Ectodermal cell (in vitro differentiated cells): ENCODE measurements around the gene C11orf91.
"Not testable (repeated sequence)": the region's sequence is repeated elsewhere in the genome, so short reads cannot be mapped to it uniquely, and the experiment has no call there.

Experiments used
- H3K27ac ChIP-seq: 2 replicates; pipeline ENCODE4 v1.7.0; 2013; ENCODE audit warnings: mild to moderate bottlenecking, low read depth, low read length; ENCODE audit not compliant: insufficient read depth, poor library complexity, severe bottlenecking
- H3K27me3 ChIP-seq: 2 replicates; pipeline ENCODE4 v1.7.0; 2013; ENCODE audit warnings: mild to moderate bottlenecking, low read length; ENCODE audit not compliant: insufficient read depth, control insufficient read depth, poor library complexity, severe bottlenecking
- H3K36me3 ChIP-seq: one replicate; pipeline ENCODE4 v1.7.0; 2013; ENCODE audit warnings: low read length; ENCODE audit not compliant: control insufficient read depth, insufficient read depth
- H3K4me1 ChIP-seq: one replicate; pipeline ENCODE4 v1.7.0; 2013; ENCODE audit warnings: low read length; ENCODE audit not compliant: control insufficient read depth, insufficient read depth
- H3K4me3 ChIP-seq: 2 replicates; pipeline ENCODE4 v1.7.0; 2013; ENCODE audit warnings: low read depth, low read length, control low read depth; ENCODE audit not compliant: insufficient read depth
- H3K9me3 ChIP-seq: 2 replicates; pipeline ENCODE4 v1.7.0; 2013; ENCODE audit warnings: mild to moderate bottlenecking, low read length, moderate library complexity; ENCODE audit not compliant: control insufficient read depth
- WGBS, 2 experiments: methylation state at CpG; one replicate each; pipeline ENCODE4 v1.1.7; 2013; ENCODE audit warnings: missing lambda C conversion rate in 2 of 2; 5-methylcytosine and 5-hydroxymethylcytosine counted together

The C11orf91 gene

GRCh38 chr11:33664166-33664565 is 36.5 kb downstream of the C11orf91 start:
- H3K9me3 ChIP-seq = no peaks in the 10 kb centered on the region
- no peak overlapping the region for H3K4me3 ChIP-seq
- WGBS, 2 experiments = 95 to 96% methylated on average over 5 to 6 of the region's 6 CpGs
- H3K27ac ChIP-seq = no peak overlapping the region
- H3K36me3 ChIP-seq = no peaks in the 10 kb centered on the region
- no peaks in the 10 kb centered on the region for H3K27me3 ChIP-seq
- H3K4me1 ChIP-seq = no peaks in the 10 kb centered on the region

GRCh38 chr11:33663121-33663520 is 37.5 kb downstream of the C11orf91 start:
- H3K27me3 ChIP-seq = no peaks in the 10 kb centered on the region
- H3K27ac ChIP-seq = no peak overlapping the region
- H3K9me3 ChIP-seq = no peaks in the 10 kb centered on the region
- H3K4me3 ChIP-seq = no peak overlapping the region
- no peaks in the 10 kb centered on the region for H3K36me3 ChIP-seq
- H3K4me1 ChIP-seq = no peaks in the 10 kb centered on the region

- H3K27ac ChIP-seq, H3K4me1 ChIP-seq, H3K9me3 ChIP-seq, H3K27me3 ChIP-seq, H3K4me3 ChIP-seq, H3K36me3 ChIP-seq: not testable (repeated sequence)
- 93 to 96% methylated on average over 7 of the region's 7 CpGs for WGBS, 2 experiments
Measured at GRCh38 chr11:33661526-33661925, 39.1 kb downstream of the C11orf91 start.

GRCh38 chr11:33660962-33661361 is 39.7 kb downstream of the C11orf91 start:
- Histone ChIP-seq H3K27ac (no peak overlapping the region), H3K27me3 (no peaks in the 10 kb centered on the region), H3K36me3 (no peaks in the 10 kb centered on the region), H3K4me3 (no peak overlapping the region), H3K9me3 (no peaks in the 10 kb centered on the region), H3K4me1 (no peaks in the 10 kb centered on the region)
- 91% methylated on average over 2 to 3 of the region's 4 CpGs for WGBS, 2 experiments

GRCh38 chr11:33659370-33660139 is 41.1 kb downstream of the C11orf91 start:
- no peaks in the 10 kb centered on the region for H3K9me3 ChIP-seq
- no peaks in the 10 kb centered on the region for H3K27me3 ChIP-seq
- H3K36me3 ChIP-seq = no peaks in the 10 kb centered on the region
- H3K27ac ChIP-seq = no peak overlapping the region
- WGBS, 2 experiments = 92 to 94% methylated on average over 5 of the region's 5 CpGs
- no peak overlapping the region for H3K4me3 ChIP-seq
- no peaks in the 10 kb centered on the region for H3K4me1 ChIP-seq

GRCh38 chr11:33658195-33658900 is 42.3 kb downstream of the C11orf91 start:
- Histone ChIP-seq H3K4me1 (no peaks in the 10 kb centered on the region), H3K9me3 (no peaks in the 10 kb centered on the region), H3K4me3 (no peak overlapping the region), H3K27me3 (no peaks in the 10 kb centered on the region), H3K27ac (no peak overlapping the region), H3K36me3 (no peaks in the 10 kb centered on the region)
- 90% methylated on average over 22 of the region's 22 CpGs for WGBS, 2 experiments

- no peaks in the 10 kb centered on the region for H3K9me3 ChIP-seq
- H3K4me3 ChIP-seq = no peak overlapping the region
- no peaks in the 10 kb centered on the region for H3K4me1 ChIP-seq
- H3K27me3 ChIP-seq = no peaks in the 10 kb centered on the region
- 74 to 75% methylated on average over 3 of the region's 3 CpGs for WGBS, 2 experiments
- no peak overlapping the region for H3K27ac ChIP-seq
- no peaks in the 10 kb centered on the region for H3K36me3 ChIP-seq
Measured at GRCh38 chr11:33657757-33658156, 42.9 kb downstream of the C11orf91 start.

- H3K27me3 ChIP-seq = no peaks in the 10 kb centered on the region
- WGBS, 2 experiments = 91 to 93% methylated on average over 7 of the region's 7 CpGs
- no peaks in the 10 kb centered on the region for H3K9me3 ChIP-seq
- H3K36me3 ChIP-seq = no peaks in the 10 kb centered on the region
- no peak overlapping the region for H3K27ac ChIP-seq
- H3K4me1 ChIP-seq = no peaks in the 10 kb centered on the region
- no peak overlapping the region for H3K4me3 ChIP-seq
Measured at GRCh38 chr11:33656768-33657167, 43.9 kb downstream of the C11orf91 start.

- no peaks in the 10 kb centered on the region for H3K27me3 ChIP-seq
- H3K4me3 ChIP-seq = no peak overlapping the region
- H3K4me1 ChIP-seq = no peaks in the 10 kb centered on the region
- H3K9me3 ChIP-seq = no peaks in the 10 kb centered on the region
- WGBS, 2 experiments = 97% methylated on average over 11 of the region's 11 CpGs
- no peak overlapping the region for H3K27ac ChIP-seq
- no peaks in the 10 kb centered on the region for H3K36me3 ChIP-seq
Measured at GRCh38 chr11:33655842-33656600, 44.6 kb downstream of the C11orf91 start.

GRCh38 chr11:33654594-33654993 is 46.0 kb downstream of the C11orf91 start:
- Histone ChIP-seq H3K4me1 (no peaks in the 10 kb centered on the region), H3K9me3 (no peaks in the 10 kb centered on the region), H3K4me3 (no peak overlapping the region), H3K27me3 (no peaks in the 10 kb centered on the region), H3K36me3 (no peaks in the 10 kb centered on the region), H3K27ac (no peak overlapping the region)
- WGBS, 2 experiments = 93 to 94% methylated on average over 6 of the region's 6 CpGs
